DND-41 (cell line): ENCODE measurements around the gene GFOD1.

ENCODE experiments used
- ATAC-seq: fragments of 200-7000 bp; cut with Tn5 transposase; 3 replicates; pipeline ENCODE4 v1.9.1; 2021; ENCODE audit warnings: low read depth; ENCODE audit not compliant: insufficient read depth
- DNase-seq: peaks from one replicate; pipeline ENCODE4 v3.0.0-alpha.2; 2020
- H2AFZ ChIP-seq: 2 replicates; pipeline ENCODE4 v1.6.0; 2012; ENCODE audit warnings: low read depth, low read length
- H3K27ac ChIP-seq: 2 replicates; pipeline ENCODE4 v1.5.1; 2012; ENCODE audit warnings: low read length, inconsistent platforms
- H3K27me3 ChIP-seq: fragments of 200-600 bp; sonication (generic); 2 replicates; pipeline ENCODE4 v1.6.0; 2012; ENCODE audit warnings: low read length, mild to moderate bottlenecking, inconsistent platforms; ENCODE audit not compliant: insufficient read depth, poor library complexity
- H3K36me3 ChIP-seq: 2 replicates; pipeline ENCODE4 v1.5.1; 2012; ENCODE audit warnings: low read length, inconsistent platforms; ENCODE audit not compliant: insufficient read depth
- H3K4me1 ChIP-seq: 2 replicates; pipeline ENCODE4 v1.5.1; 2012; ENCODE audit warnings: mild to moderate bottlenecking, low read length; ENCODE audit not compliant: insufficient read depth
- H3K4me2 ChIP-seq: 2 replicates; pipeline ENCODE4 v1.6.0; 2012; ENCODE audit warnings: mild to moderate bottlenecking, moderate library complexity, low read length, inconsistent platforms; ENCODE audit not compliant: insufficient read depth
- H3K4me3 ChIP-seq, 2 experiments: fragments of 200-600 bp in 1 of 2; shearing (Covaris generic) in 1 of 2; 2 replicates each; pipeline ENCODE4 v1.5.1; 2012 to 2016; ENCODE audit warnings: inconsistent platforms in 2 of 2, low read length in 2 of 2, mild to moderate bottlenecking in 2 of 2, low read depth in 1 of 2, moderate library complexity in 1 of 2
- H3K79me2 ChIP-seq: 2 replicates; pipeline ENCODE4 v1.6.0; 2012; ENCODE audit warnings: low read length, inconsistent platforms; ENCODE audit not compliant: insufficient read depth
- H3K9ac ChIP-seq: 2 replicates; pipeline ENCODE4 v1.6.0; 2012; ENCODE audit warnings: low read depth, mild to moderate bottlenecking, inconsistent platforms, low read length, moderate library complexity
- H3K9me3 ChIP-seq: 2 replicates; pipeline ENCODE4 v1.5.1; 2012; ENCODE audit warnings: low read length, moderate library complexity, mild to moderate bottlenecking, inconsistent platforms; ENCODE audit not compliant: insufficient read depth, severe bottlenecking
- H4K20me1 ChIP-seq: 2 replicates; pipeline ENCODE4 v1.6.0; 2012; ENCODE audit warnings: low read length; ENCODE audit not compliant: insufficient read depth
- EZH2 ChIP-seq: IDR thresholded peaks from 3 replicates; pipeline ENCODE4 v1.6.1; 2012; ENCODE audit warnings: borderline replicate concordance, low read depth, mild to moderate bottlenecking, moderate library complexity, low read length, inconsistent platforms; ENCODE audit not compliant: severe bottlenecking
- TF ChIP-seq, protein P1 (sequence below): IDR thresholded peaks from 2 replicates; pipeline ENCODE4 v1.5.1; 2012; ENCODE audit warnings: borderline replicate concordance, low read length, moderate library complexity, mild to moderate bottlenecking; ENCODE audit not compliant: poor library complexity, severe bottlenecking; ENCODE audit errors: extremely low read depth

The GFOD1 gene

DNA sequence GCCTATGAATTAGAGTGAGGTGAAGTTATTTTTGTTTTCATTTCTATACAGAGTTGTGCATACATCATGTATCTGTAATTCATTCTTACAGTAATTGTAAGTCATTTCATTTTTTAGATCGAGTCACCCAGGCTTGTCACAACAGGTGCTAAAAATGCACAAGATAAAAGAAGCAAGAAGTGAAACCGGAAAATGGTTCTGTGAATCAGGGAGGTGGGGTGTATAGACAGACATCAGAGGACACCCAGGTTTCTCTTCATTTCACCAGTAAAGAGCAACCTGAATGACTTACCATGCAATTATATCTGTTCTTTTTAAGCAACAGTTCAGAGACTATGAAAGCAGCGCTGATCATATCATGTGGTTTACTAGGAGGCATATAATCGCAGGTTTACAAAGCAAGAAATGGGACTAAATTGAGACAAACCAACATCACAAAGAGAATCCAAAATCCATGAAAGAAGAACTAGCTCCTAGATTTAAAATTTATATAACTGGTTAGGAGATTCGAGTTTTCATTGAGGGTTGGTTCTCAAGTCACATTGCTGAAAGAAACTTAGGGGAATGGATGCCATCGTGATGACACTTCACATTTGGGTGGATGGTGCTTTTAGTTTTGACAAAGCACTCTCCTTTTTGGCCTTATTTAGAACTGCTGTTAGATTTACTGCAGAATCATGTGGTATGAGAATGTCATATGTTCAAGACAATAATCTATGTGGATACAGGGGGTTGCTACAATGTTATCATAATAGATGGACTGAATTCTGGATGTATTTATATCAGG lies 131.2 kb downstream of the GFOD1 start:
- Histone ChIP-seq H3K79me2 (no peaks in the 10 kb centered on the region), H3K9me3 (no peaks in the 10 kb centered on the region), H2AFZ (peak overlapping the region; percentile 40), H3K9ac (no peak overlapping the region; the same call in 1 of the 2 replicates), H3K4me1 (peaks cover 24% of the 10 kb centered on the region), H3K4me2 (peak overlapping the region; percentile 54), H3K4me3 (peak overlapping the region in 1 of 2 experiments; percentile 34; a peak in 2 of 4 replicates), H4K20me1 (no peaks in the 10 kb centered on the region), H3K36me3 (no peaks in the 10 kb centered on the region), H3K27ac (peak overlapping the region; percentile 42), H3K27me3 (no peaks in the 10 kb centered on the region)
- TF ChIP-seq, protein P1, sequence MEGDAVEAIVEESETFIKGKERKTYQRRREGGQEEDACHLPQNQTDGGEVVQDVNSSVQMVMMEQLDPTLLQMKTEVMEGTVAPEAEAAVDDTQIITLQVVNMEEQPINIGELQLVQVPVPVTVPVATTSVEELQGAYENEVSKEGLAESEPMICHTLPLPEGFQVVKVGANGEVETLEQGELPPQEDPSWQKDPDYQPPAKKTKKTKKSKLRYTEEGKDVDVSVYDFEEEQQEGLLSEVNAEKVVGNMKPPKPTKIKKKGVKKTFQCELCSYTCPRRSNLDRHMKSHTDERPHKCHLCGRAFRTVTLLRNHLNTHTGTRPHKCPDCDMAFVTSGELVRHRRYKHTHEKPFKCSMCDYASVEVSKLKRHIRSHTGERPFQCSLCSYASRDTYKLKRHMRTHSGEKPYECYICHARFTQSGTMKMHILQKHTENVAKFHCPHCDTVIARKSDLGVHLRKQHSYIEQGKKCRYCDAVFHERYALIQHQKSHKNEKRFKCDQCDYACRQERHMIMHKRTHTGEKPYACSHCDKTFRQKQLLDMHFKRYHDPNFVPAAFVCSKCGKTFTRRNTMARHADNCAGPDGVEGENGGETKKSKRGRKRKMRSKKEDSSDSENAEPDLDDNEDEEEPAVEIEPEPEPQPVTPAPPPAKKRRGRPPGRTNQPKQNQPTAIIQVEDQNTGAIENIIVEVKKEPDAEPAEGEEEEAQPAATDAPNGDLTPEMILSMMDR, result no peak
- no peak for TF ChIP-seq EZH2
- DNase-seq (peak; percentile 27), ATAC-seq (peak; percentile 87)

DNA sequence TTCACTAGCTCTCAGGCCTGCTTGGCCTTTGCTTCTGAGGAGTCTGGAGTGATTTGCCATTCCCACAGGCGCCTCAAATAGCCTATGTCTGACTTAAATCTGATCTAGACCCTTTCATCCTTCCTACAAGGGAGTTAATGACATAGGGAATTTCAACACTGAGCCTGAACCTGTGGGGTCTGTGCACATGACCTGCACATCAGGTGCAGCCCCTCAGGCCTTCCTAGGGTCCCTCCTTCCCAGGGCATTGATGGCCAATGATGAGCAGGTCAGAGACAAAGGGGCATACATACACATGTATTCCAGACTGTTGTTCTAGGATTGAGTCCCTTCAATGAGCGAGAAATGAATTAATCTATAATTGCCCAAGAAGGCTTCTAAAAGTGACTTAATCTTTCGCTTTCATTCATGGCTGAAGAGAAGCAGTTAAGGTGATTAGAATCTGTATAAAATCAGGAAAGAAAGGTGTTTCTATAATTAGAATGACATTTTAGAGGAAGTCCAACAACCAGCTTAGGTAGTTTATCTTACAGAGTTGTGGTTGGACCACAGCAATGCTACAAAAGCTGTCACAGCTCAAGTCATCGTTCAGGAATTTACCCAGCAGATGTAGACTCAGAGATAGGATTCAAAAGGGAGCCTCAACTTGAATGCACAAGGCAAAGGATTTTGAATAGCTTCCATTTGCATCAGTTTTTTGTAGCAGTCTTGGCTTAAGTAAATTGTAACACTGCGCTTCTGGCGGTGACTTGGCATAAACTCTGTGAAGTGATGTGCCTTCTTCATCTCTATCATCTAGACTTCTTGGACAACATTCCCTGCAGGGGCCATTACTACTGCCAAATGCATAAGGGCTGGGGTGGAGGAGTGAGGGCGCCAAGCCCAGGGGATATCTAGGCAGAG lies 132.1 kb downstream of the GFOD1 start:
- Histone ChIP-seq H3K9ac (no peak overlapping the region; the same call in 1 of the 2 replicates), H3K4me2 (peak overlapping the region; percentile 54), H4K20me1 (no peaks in the 10 kb centered on the region), H3K4me1 (peaks cover 24% of the 10 kb centered on the region), H3K27ac (peak overlapping the region; percentile 42), H2AFZ (peak overlapping the region; percentile 40), H3K9me3 (no peaks in the 10 kb centered on the region), H3K4me3 (peak overlapping the region in 1 of 2 experiments; percentile 34; a peak in 2 of 4 replicates), H3K27me3 (no peaks in the 10 kb centered on the region), H3K79me2 (no peaks in the 10 kb centered on the region), H3K36me3 (no peaks in the 10 kb centered on the region)
- ATAC-seq (peak; percentile 73), DNase-seq (no peak)
- TF ChIP-seq, protein P1, result no peak
- TF ChIP-seq EZH2, result no peak

DNA sequence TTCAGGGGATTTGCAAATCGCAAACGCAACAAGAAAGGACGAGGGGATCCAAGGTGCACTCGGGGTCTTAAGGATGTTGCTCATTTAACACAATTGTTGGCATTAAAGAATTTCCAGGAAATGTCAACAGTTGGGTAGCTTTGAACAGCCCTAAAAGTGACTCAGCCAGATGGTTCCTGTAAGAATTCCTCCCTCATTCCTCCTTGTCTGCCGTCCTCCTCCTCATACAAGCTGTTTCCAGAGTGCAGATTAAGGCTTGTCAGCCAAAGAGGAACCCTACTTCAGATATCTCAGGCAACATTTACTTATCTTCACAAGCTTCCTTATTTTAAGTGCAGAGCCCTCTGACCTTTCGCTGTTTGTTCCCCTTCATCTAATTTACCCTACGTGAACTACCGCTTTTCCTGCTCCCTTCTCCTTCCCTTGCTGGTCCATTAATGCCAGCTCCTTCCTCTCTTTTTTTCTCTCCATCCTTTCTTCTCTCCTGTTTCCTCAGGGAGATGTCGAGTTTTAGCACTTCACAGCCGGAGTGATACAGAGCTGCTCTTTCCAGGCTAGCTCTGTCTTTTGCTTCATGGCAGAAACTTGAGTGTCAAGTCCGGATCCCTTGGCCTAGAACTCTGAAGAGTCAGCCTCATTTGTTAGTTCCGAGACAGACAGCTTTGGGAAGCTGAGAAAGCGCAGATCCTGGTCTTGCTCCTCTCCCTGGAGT lies 132.9 kb downstream of the GFOD1 start:
- H3K27me3 ChIP-seq, result no peaks in the 10 kb centered on the region
- H3K4me2 ChIP-seq, result no peak overlapping the region
- no peaks in the 10 kb centered on the region for H3K9me3 ChIP-seq
- no peak overlapping the region for H2AFZ ChIP-seq
- H3K4me3 ChIP-seq, result no peak overlapping the region
- H3K27ac ChIP-seq, result 0 out of 2 replicates have a peak overlapping the region, but pooled peaks have one; percentile 25
- H3K79me2 ChIP-seq, result no peaks in the 10 kb centered on the region
- DNase-seq (no peak), ATAC-seq (no peak)
- no peaks in the 10 kb centered on the region for H3K36me3 ChIP-seq
- TF ChIP-seq, protein P1, result no peak
- TF ChIP-seq EZH2, result no peak
- H4K20me1 ChIP-seq, result no peaks in the 10 kb centered on the region
- peaks cover 24% of the 10 kb centered on the region for H3K4me1 ChIP-seq
- no peak overlapping the region for H3K9ac ChIP-seq
